Endothelial cell (in vitro differentiated cells): Measurements from ENCODE around the gene OOSP1. TPM values are rescaled to one million over a fixed set of nuclear protein-coding genes. Genes with fewer than 3 reads are reported as not detected.

Source experiments
- DNase-seq: peaks from one replicate; pipeline ENCODE4 v3.0.0; 2021; ENCODE audit warnings: low spot score
- H3K27ac Mint-ChIP-seq: one replicate; pipeline ENCODE4 v1.8.0; 2021; ENCODE audit warnings: mixed read lengths, inconsistent platforms; ENCODE audit not compliant: unreplicated experiment
- H3K27me3 Mint-ChIP-seq: one replicate; pipeline ENCODE4 v1.8.0; 2021; ENCODE audit warnings: mild to moderate bottlenecking, moderate library complexity, mixed read lengths, inconsistent platforms; ENCODE audit not compliant: unreplicated experiment
- H3K36me3 Mint-ChIP-seq: one replicate; pipeline ENCODE4 v1.8.0; 2021; ENCODE audit warnings: mild to moderate bottlenecking, low read depth, mixed read lengths, inconsistent platforms; ENCODE audit not compliant: unreplicated experiment
- H3K4me1 Mint-ChIP-seq: one replicate; pipeline ENCODE4 v1.8.0; 2021; ENCODE audit warnings: mild to moderate bottlenecking, mixed read lengths, inconsistent platforms; ENCODE audit not compliant: unreplicated experiment
- H3K4me3 Mint-ChIP-seq: one replicate; pipeline ENCODE4 v1.8.0; 2021; ENCODE audit warnings: mild to moderate bottlenecking, mixed read lengths, inconsistent platforms; ENCODE audit not compliant: unreplicated experiment
- H3K9me3 Mint-ChIP-seq: one replicate; pipeline ENCODE4 v1.8.0; 2021; ENCODE audit warnings: mixed read lengths, inconsistent platforms; ENCODE audit not compliant: unreplicated experiment
- CTCF ChIP-seq: fragments of 200-600 bp; sonication (generic); IDR thresholded peaks from one replicate; pipeline ENCODE4 v1.5.0; 2021; ENCODE audit warnings: antibody characterized with exemption; ENCODE audit not compliant: unreplicated experiment
- total RNA-seq: library from RNA; stranded (reverse); fragmentation: NEBNext Ultra II Directional; extraction: Animal tissue kit (Norgen Biotek cat#: 25700); gene quantifications from one replicate; pipeline ENCODE4 v1.2.1, GENCODE V29; 2021; ENCODE audit not compliant: unreplicated experiment

Gene OOSP1
- total RNA-seq, 1 donor from 2014 or later = 0.38 TPM

GRCh38 chr11:59999691-60000090, 61.5 kb downstream of the OOSP1 start:
- Mint-ChIP-seq H3K36me3 (no peaks in the 10 kb centered on the region), H3K4me1 (no peaks in the 10 kb centered on the region), H3K9me3 (no peaks in the 10 kb centered on the region), H3K27ac (no peak overlapping the region), H3K4me3 (no peak overlapping the region), H3K27me3 (no peaks in the 10 kb centered on the region)
- no peak for DNase-seq
- no peak for TF ChIP-seq CTCF

GRCh38 chr11:60003729-60004128, 65.5 kb downstream of the OOSP1 start:
- no peak overlapping the region for H3K27ac Mint-ChIP-seq
- TF ChIP-seq CTCF = no peak
- H3K9me3 Mint-ChIP-seq = no peaks in the 10 kb centered on the region
- no peak overlapping the region for H3K4me3 Mint-ChIP-seq
- no peaks in the 10 kb centered on the region for H3K4me1 Mint-ChIP-seq
- no peaks in the 10 kb centered on the region for H3K27me3 Mint-ChIP-seq
- DNase-seq = no peak
- H3K36me3 Mint-ChIP-seq = no peaks in the 10 kb centered on the region

DNA sequence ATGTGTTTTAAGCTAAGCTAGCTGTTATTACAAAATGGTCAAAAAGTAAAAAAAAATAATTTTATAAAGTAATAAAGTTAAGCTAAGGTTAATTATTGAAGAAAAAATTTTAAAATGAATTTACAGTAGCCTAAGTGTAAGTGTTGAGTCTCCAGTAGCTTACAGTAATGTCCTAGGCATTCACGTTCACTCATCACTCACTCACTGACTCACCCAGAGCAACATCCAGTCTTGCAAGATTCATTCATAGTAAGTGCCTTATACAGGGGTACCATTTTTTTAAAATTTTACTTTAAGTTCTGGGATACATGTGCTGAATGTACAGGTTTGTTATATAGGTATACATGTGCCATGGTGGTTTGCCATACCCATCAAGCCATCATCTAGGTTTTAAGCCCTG, 67.1 kb downstream of the OOSP1 start:
- no peaks in the 10 kb centered on the region for H3K27me3 Mint-ChIP-seq
- no peaks in the 10 kb centered on the region for H3K9me3 Mint-ChIP-seq
- TF ChIP-seq CTCF = no peak
- no peak overlapping the region for H3K27ac Mint-ChIP-seq
- no peak overlapping the region for H3K4me3 Mint-ChIP-seq
- no peaks in the 10 kb centered on the region for H3K4me1 Mint-ChIP-seq
- DNase-seq = no peak
- no peaks in the 10 kb centered on the region for H3K36me3 Mint-ChIP-seq

Other genes starting within 250 kb of the OOSP1 start
- not detected for gene OR10V1, start 224.6 kb upstream of the OOSP1 start, total RNA-seq
- gene STX3, start 183.1 kb upstream of the OOSP1 start, total RNA-seq = 140 TPM
- gene MRPL16, start 127.7 kb upstream of the OOSP1 start, total RNA-seq = 47.2 TPM
- gene CBLIF, start 92.9 kb upstream of the OOSP1 start, total RNA-seq = not detected
- gene TCN1, start 71.9 kb upstream of the OOSP1 start, total RNA-seq = not detected
- gene OOSP3, start 59.6 kb upstream of the OOSP1 start, total RNA-seq = 0.54 TPM
- gene OOSP4A, start 25.6 kb downstream of the OOSP1 start, total RNA-seq = not detected
- gene OOSP4B, start 78.7 kb downstream of the OOSP1 start, total RNA-seq = not detected
- gene OOSP2, start 102.0 kb downstream of the OOSP1 start, total RNA-seq = not detected
- 1.4 TPM for gene MS4A3, start 118.2 kb downstream of the OOSP1 start, total RNA-seq
- gene MS4A2, start 150.2 kb downstream of the OOSP1 start, total RNA-seq = 0.10 TPM
- not detected for gene MS4A6A, start 244.7 kb downstream of the OOSP1 start, total RNA-seq